Endothelial cell of umbilical vein (primary cell): ENCODE data around the gene LRFN2. TPM values are rescaled to one million over a fixed set of nuclear protein-coding genes. Genes with fewer than 3 reads are reported as not detected.

Experiments used
- BruUV-seq: library from RNA; stranded (reverse); fragments of 400-500 nt; replicated peaks from 2 replicates; lab custom pipeline; 2021; lab: Mats Ljungman, UMichigan
- CTCF ChIA-PET: fragments of 300-600, 350-600 bp; sonication (Branson Sonifier 250); formaldehyde crosslinking; loops from one replicate; lab custom pipeline; 2021; ENCODE audit warnings: antibody characterized with exemption, inconsistent platforms; lab: Charles Lee
- POLR2A ChIA-PET: fragments of 300-600, 350-600 bp; sonication (Branson Sonifier 250); formaldehyde crosslinking; loops from one replicate; lab custom pipeline; 2021; ENCODE audit warnings: antibody characterized with exemption, inconsistent platforms; lab: Charles Lee
- DNase-seq: peaks from one replicate; pipeline ENCODE4 v3.0.0-alpha.2; 2011; ENCODE audit warnings: low read depth, low spot score
- FAIRE-seq: peaks from 2 replicates; lab custom pipeline; 2011; peaks lifted over from hg19 to GRCh38; lab: Jason Lieb, UNC
- H2AFZ ChIP-seq: 2 replicates; pipeline ENCODE4 v1.6.0; 2012; ENCODE audit warnings: low read depth, low read length, control low read depth, inconsistent platforms
- H3K27ac ChIP-seq: 2 replicates; pipeline ENCODE4 v1.5.1; 2011; ENCODE audit warnings: low read depth, mild to moderate bottlenecking, control low read depth, low read length, moderate library complexity; ENCODE audit not compliant: insufficient read depth
- H3K27me3 ChIP-seq, 2 experiments: 2 replicates each; pipeline versions ENCODE4 v1.6.0 to v1.6.1; 2011; ENCODE audit warnings: low read length in 2 of 2, mixed read lengths in 1 of 2; ENCODE audit not compliant: control insufficient read depth in 2 of 2, insufficient read depth in 2 of 2
- H3K36me3 ChIP-seq, 2 experiments: 2 replicates in 1 of 2; 3 replicates in 1 of 2; pipeline ENCODE4 v1.5.1; 2011; ENCODE audit warnings: low read length in 2 of 2, mild to moderate bottlenecking in 1 of 2, moderate library complexity in 1 of 2; ENCODE audit not compliant: control insufficient read depth in 2 of 2, insufficient read depth in 2 of 2; ENCODE audit errors: extremely low read depth in 1 of 2
- H3K4me1 ChIP-seq: 3 replicates; pipeline ENCODE4 v1.5.1; 2011; ENCODE audit warnings: mild to moderate bottlenecking, low read length; ENCODE audit not compliant: control insufficient read depth, insufficient read depth; ENCODE audit errors: extremely low read depth
- H3K4me2 ChIP-seq: 2 replicates; pipeline ENCODE4 v1.6.1; 2011; ENCODE audit warnings: low read length, control low read depth, mixed read lengths; ENCODE audit not compliant: insufficient read depth
- H3K4me3 ChIP-seq, 3 experiments: fragments of 200-600 bp in 1 of 3; sonication (generic), shearing (Covaris generic) in 1 of 3; replicated peaks in 1 of 3; 2 replicates each; pipeline ENCODE4 v1.5.1; 2011 to 2016; ENCODE audit warnings: control low read depth in 3 of 3, low read length in 3 of 3, mild to moderate bottlenecking in 2 of 3, inconsistent platforms in 1 of 3, low read depth in 1 of 3, moderate library complexity in 1 of 3; ENCODE audit not compliant: insufficient read depth in 1 of 3
- H3K79me2 ChIP-seq: 2 replicates; pipeline ENCODE4 v1.6.0; 2012; ENCODE audit warnings: low read length, inconsistent platforms; ENCODE audit not compliant: control insufficient read depth, insufficient read depth
- H3K9ac ChIP-seq: replicated peaks from 2 replicates; pipeline ENCODE3; 2011; ENCODE audit warnings: low read length, control low read depth; ENCODE audit not compliant: insufficient read depth; ENCODE audit errors: extremely low read depth
- H3K9me1 ChIP-seq: replicated peaks from 3 replicates; pipeline ENCODE4 v1.6.0; 2011; ENCODE audit warnings: mild to moderate bottlenecking, low read length; ENCODE audit not compliant: control insufficient read depth, insufficient read depth; ENCODE audit errors: extremely low read depth
- H3K9me3 ChIP-seq: replicated peaks from 2 replicates; pipeline ENCODE4 v1.5.1; 2012; ENCODE audit warnings: low read length, inconsistent platforms; ENCODE audit not compliant: control insufficient read depth, insufficient read depth
- H4K20me1 ChIP-seq: replicated peaks from 2 replicates; pipeline ENCODE3; 2011; ENCODE audit warnings: mild to moderate bottlenecking, low read length; ENCODE audit not compliant: control insufficient read depth, insufficient read depth; ENCODE audit errors: extremely low read depth
- CTCF ChIP-seq, 2 donors: IDR thresholded peaks; 1 replicate in 1 of 2; 2 replicates in 1 of 2; pipeline ENCODE4 v1.5.1; 2011; ENCODE audit warnings: low read length in 2 of 2, mild to moderate bottlenecking in 2 of 2, moderate library complexity in 2 of 2, control low read depth in 1 of 2, inconsistent platforms in 1 of 2, low read depth in 1 of 2; ENCODE audit not compliant: insufficient read depth in 1 of 2; ENCODE audit errors: extremely low read depth in 1 of 2
- EZH2 ChIP-seq: IDR thresholded peaks from 2 replicates; pipeline ENCODE4 v1.6.1; 2012; ENCODE audit warnings: borderline replicate concordance, low read depth, mild to moderate bottlenecking, moderate library complexity, low read length, inconsistent platforms; ENCODE audit not compliant: severe bottlenecking
- FOS ChIP-seq: IDR thresholded peaks from 2 replicates; pipeline ENCODE4 v1.6.1; 2011; ENCODE audit warnings: mild to moderate bottlenecking, low read length, moderate library complexity, borderline replicate concordance; ENCODE audit not compliant: insufficient read depth
- GATA2 ChIP-seq: IDR thresholded peaks from 2 replicates; pipeline ENCODE4 v1.7.0; 2011; ENCODE audit warnings: low read depth, mild to moderate bottlenecking, moderate library complexity, mixed read lengths, low read length; ENCODE audit not compliant: insufficient read length, insufficient read depth
- JUN ChIP-seq: IDR thresholded peaks from 2 replicates; pipeline ENCODE4 v1.6.1; 2011; ENCODE audit warnings: borderline replicate concordance, low read depth; ENCODE audit not compliant: insufficient read length, insufficient read depth
- MAX ChIP-seq: IDR thresholded peaks from 2 replicates; pipeline ENCODE4 v1.6.1; 2011; ENCODE audit not compliant: insufficient read depth, insufficient read length
- MYC ChIP-seq: IDR thresholded peaks from one replicate; pipeline ENCODE4 v1.6.1; 2011; ENCODE audit warnings: mild to moderate bottlenecking, low read depth, low read length
- POLR2A ChIP-seq: IDR thresholded peaks from 2 replicates; pipeline ENCODE4 v1.6.1; 2012; ENCODE audit warnings: low read depth, mild to moderate bottlenecking, control low read depth, low read length
- POLR2AphosphoS5 ChIP-seq: IDR thresholded peaks from 2 replicates; pipeline ENCODE4 v1.6.1; 2012; ENCODE audit warnings: low read depth, mild to moderate bottlenecking, control low read depth, low read length, moderate library complexity; ENCODE audit not compliant: insufficient read depth
- dilution Hi-C: fragments of 300-500 bp; cut with MboI; formaldehyde crosslinking; loops from one replicate; pipeline ENCODE4 v1.15.0; 2019; ENCODE audit warnings: low sequenced_read_pairs; ENCODE audit not compliant: extremely low pct_ligation_motif_present
- intact Hi-C: fragments of 100-400 bp; cut with micrococcal nuclease; formaldehyde crosslinking; loops from one replicate; pipeline ENCODE4 v1.10.0; 2022
- polyA plus RNA-seq, 4 experiments: library from polyadenylated mRNA; depleted of rRNA in 3 of 4; stranded (reverse) in 3 of 4; unstranded in 1 of 4; fragments of >200 nt; gene quantifications; 2 replicates each; pipeline versions ENCODE4 v1.2.1 to v1.2.3, GENCODE V29; 2011 to 2012; ENCODE audit warnings: missing spikeins in 1 of 4
- total RNA-seq: library from RNA; stranded (reverse); gene quantifications from 2 replicates; pipeline ENCODE4 v1.2.3, GENCODE V29; 2021

The LRFN2 gene
- total and polyA plus RNA-seq, 2 donors (not counting 3 experiments of a cell fraction or from before 2014, with no cell fraction given): not detected

DNA sequence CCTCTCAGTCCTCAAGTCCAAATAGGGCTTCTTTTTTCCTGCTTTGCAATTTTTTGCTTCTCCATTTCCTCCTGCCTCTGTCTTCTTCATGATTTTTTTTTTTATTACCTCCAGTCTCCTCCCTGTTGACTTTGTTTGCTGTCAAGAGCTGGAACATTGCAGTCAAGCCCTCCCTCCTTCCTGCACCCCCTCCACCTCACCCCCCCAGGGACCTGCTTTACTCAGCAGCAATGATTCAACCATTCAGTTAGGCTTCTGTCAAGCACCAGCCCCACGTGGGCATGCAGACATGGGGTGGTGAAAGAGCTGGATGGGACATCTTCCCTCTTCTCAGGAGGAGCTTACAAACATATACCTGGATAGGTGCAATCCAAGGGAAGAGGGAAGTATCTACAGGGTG lies 142.4 kb downstream of the LRFN2 start:
- Histone ChIP-seq H4K20me1 (no peaks in the 10 kb centered on the region), H3K9me1 (no peaks in the 10 kb centered on the region), H3K79me2 (no peaks in the 10 kb centered on the region), H3K36me3 (no peaks in the 10 kb centered on the region), H2AFZ (no peak overlapping the region), H3K4me2 (no peak overlapping the region), H3K27me3 (no peaks in the 10 kb centered on the region), H3K4me3 (no peak overlapping the region), H3K9ac (no peak overlapping the region), H3K4me1 (no peaks in the 10 kb centered on the region), H3K9me3 (no peaks in the 10 kb centered on the region), H3K27ac (no peak overlapping the region)
- dilution Hi-C loops: no loop called here
- BruUV-seq: no TSS peak
- DNase-seq (no peak), FAIRE-seq (no peak)
- intact Hi-C loops: no loop called here
- ChIA-PET CTCF (no interaction called here), POLR2A (no interaction called here)
- TF ChIP-seq CTCF (IDR thresholded peaks at IDR 0.05; ENCODE audit: extremely low read depth in 1 of 2, insufficient read depth in 1 of 2, low read depth in 1 of 2, low read length in 2 of 2) (no peak), MYC (no peak), FOS (no peak), MAX (no peak), GATA2 (no peak), EZH2 (no peak), JUN (no peak), POLR2AphosphoS5 (no peak), POLR2A (no peak)
